ENCODE data around the gene AKT1. TPM values are rescaled to one million over a fixed set of nuclear protein-coding genes. Genes with fewer than 3 reads are reported as not detected.

The AKT1 gene
- total and polyA plus RNA-seq, 4 donors = 30.6 to 192 (median 58.7) TPM

GRCh38 chr14:104784846-104785707 lies 10.5 kb downstream of the AKT1 start:
- H3K36me3 ChIP-seq (ENCODE audit: control insufficient read depth in 4 of 4, insufficient read depth in 3 of 4, low read depth in 1 of 4, low read length in 3 of 4) = peaks cover 0 to 12% (median 4%) of the 10 kb centered on the region in 4 donors
- H3K9me3 ChIP-seq (ENCODE audit: control insufficient read depth in 4 of 4, low read length in 3 of 4) = no peaks in the 10 kb centered on the region
- no peak overlapping the region for H3K9ac ChIP-seq (ENCODE audit: low read depth in 1 of 2, low read length in 2 of 2)
- H3K27ac ChIP-seq (ENCODE audit: low read depth in 1 of 2, low read length in 2 of 2) = no peak overlapping the region
- TF ChIP-seq HNF4A (conservative IDR thresholded peaks at IDR 0.05) (no peak), RAD21 (IDR thresholded peaks at IDR 0.05) (no peak), TAF1 (conservative IDR thresholded peaks at IDR 0.05) (no peak), GABPA (IDR thresholded peaks at IDR 0.05 in 1 of 2, conservative IDR thresholded peaks at IDR 0.05 in 1 of 2) (no peak), FOXA2 (IDR thresholded peaks at IDR 0.05) (no peak), FOXA1 (IDR thresholded peaks at IDR 0.05) (no peak), SP1 (IDR thresholded peaks at IDR 0.05) (no peak), HNF4G (IDR thresholded peaks at IDR 0.05) (no peak), JUND (IDR thresholded peaks at IDR 0.05) (no peak), YY1 (IDR thresholded peaks at IDR 0.05) (no peak)
- TF ChIP-seq, protein P1, sequence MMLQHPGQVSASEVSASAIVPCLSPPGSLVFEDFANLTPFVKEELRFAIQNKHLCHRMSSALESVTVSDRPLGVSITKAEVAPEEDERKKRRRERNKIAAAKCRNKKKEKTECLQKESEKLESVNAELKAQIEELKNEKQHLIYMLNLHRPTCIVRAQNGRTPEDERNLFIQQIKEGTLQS (IDR thresholded peaks at IDR 0.05) = no peak
- TF ChIP-seq, protein P2, sequence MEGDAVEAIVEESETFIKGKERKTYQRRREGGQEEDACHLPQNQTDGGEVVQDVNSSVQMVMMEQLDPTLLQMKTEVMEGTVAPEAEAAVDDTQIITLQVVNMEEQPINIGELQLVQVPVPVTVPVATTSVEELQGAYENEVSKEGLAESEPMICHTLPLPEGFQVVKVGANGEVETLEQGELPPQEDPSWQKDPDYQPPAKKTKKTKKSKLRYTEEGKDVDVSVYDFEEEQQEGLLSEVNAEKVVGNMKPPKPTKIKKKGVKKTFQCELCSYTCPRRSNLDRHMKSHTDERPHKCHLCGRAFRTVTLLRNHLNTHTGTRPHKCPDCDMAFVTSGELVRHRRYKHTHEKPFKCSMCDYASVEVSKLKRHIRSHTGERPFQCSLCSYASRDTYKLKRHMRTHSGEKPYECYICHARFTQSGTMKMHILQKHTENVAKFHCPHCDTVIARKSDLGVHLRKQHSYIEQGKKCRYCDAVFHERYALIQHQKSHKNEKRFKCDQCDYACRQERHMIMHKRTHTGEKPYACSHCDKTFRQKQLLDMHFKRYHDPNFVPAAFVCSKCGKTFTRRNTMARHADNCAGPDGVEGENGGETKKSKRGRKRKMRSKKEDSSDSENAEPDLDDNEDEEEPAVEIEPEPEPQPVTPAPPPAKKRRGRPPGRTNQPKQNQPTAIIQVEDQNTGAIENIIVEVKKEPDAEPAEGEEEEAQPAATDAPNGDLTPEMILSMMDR (IDR thresholded peaks at IDR 0.05; ENCODE audit: low read depth, low read length, missing input control) = no peak
- WGBS = 77% methylated on average over 36 of the region's 36 CpGs
- no peak for DNase-seq (ENCODE audit: low spot score)
- peaks cover 28 to 48% (median 38%) of the 10 kb centered on the region in 4 donors for H3K4me1 ChIP-seq (ENCODE audit: control insufficient read depth in 4 of 4, insufficient read depth in 4 of 4, low read length in 3 of 4)
- H3K4me3 ChIP-seq (ENCODE audit: low read depth in 1 of 3, low read length in 3 of 3) = no peak overlapping the region
- no peaks in the 10 kb centered on the region for H3K27me3 ChIP-seq (ENCODE audit: control insufficient read depth in 4 of 4, insufficient read depth in 4 of 4, low read length in 3 of 4)

- Histone ChIP-seq H3K4me3 (ENCODE audit: low read depth in 1 of 3, low read length in 3 of 3) (no peak overlapping the region), H3K9ac (ENCODE audit: low read depth in 1 of 2, low read length in 2 of 2) (no peak overlapping the region), H3K27ac (ENCODE audit: low read depth in 1 of 2, low read length in 2 of 2) (no peak overlapping the region), H3K27me3 (ENCODE audit: control insufficient read depth in 4 of 4, insufficient read depth in 4 of 4, low read length in 3 of 4) (no peaks in the 10 kb centered on the region), H3K9me3 (ENCODE audit: control insufficient read depth in 4 of 4, low read length in 3 of 4) (no peaks in the 10 kb centered on the region), H3K36me3 (ENCODE audit: control insufficient read depth in 4 of 4, insufficient read depth in 3 of 4, low read depth in 1 of 4, low read length in 3 of 4) (peaks cover 0 to 20% (median 6%) of the 10 kb centered on the region in 4 donors), H3K4me1 (ENCODE audit: control insufficient read depth in 4 of 4, insufficient read depth in 4 of 4, low read length in 3 of 4) (peaks cover 19 to 39% (median 31%) of the 10 kb centered on the region in 4 donors)
- TF ChIP-seq SP1 (IDR thresholded peaks at IDR 0.05) (no peak), TAF1 (conservative IDR thresholded peaks at IDR 0.05) (no peak), YY1 (IDR thresholded peaks at IDR 0.05) (no peak), EGR1 (IDR thresholded peaks at IDR 0.05; ENCODE audit: low read depth in 2 of 2) (no peak), RXRA (IDR thresholded peaks at IDR 0.05) (no peak), FOXA1 (IDR thresholded peaks at IDR 0.05) (no peak), NR2F2 (IDR thresholded peaks at IDR 0.05) (no peak), HNF4G (IDR thresholded peaks at IDR 0.05) (no peak), FOXA2 (IDR thresholded peaks at IDR 0.05) (no peak), GABPA (IDR thresholded peaks at IDR 0.05 in 1 of 2, conservative IDR thresholded peaks at IDR 0.05 in 1 of 2) (no peak), HNF4A (conservative IDR thresholded peaks at IDR 0.05) (no peak), JUND (IDR thresholded peaks at IDR 0.05) (no peak), RAD21 (IDR thresholded peaks at IDR 0.05) (no peak)
- TF ChIP-seq, protein P3, sequence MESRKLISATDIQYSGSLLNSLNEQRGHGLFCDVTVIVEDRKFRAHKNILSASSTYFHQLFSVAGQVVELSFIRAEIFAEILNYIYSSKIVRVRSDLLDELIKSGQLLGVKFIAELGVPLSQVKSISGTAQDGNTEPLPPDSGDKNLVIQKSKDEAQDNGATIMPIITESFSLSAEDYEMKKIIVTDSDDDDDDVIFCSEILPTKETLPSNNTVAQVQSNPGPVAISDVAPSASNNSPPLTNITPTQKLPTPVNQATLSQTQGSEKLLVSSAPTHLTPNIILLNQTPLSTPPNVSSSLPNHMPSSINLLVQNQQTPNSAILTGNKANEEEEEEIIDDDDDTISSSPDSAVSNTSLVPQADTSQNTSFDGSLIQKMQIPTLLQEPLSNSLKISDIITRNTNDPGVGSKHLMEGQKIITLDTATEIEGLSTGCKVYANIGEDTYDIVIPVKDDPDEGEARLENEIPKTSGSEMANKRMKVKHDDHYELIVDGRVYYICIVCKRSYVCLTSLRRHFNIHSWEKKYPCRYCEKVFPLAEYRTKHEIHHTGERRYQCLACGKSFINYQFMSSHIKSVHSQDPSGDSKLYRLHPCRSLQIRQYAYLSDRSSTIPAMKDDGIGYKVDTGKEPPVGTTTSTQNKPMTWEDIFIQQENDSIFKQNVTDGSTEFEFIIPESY (IDR thresholded peaks at IDR 0.05) = no peak
- TF ChIP-seq, protein P4, sequence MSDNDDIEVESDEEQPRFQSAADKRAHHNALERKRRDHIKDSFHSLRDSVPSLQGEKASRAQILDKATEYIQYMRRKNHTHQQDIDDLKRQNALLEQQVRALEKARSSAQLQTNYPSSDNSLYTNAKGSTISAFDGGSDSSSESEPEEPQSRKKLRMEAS (IDR thresholded peaks at IDR 0.05) = no peak
- TF ChIP-seq, protein P1 (IDR thresholded peaks at IDR 0.05) = no peak
- TF ChIP-seq, protein P2 (IDR thresholded peaks at IDR 0.05; ENCODE audit: low read depth, low read length, missing input control) = no peak
- TF ChIP-seq, protein P5, sequence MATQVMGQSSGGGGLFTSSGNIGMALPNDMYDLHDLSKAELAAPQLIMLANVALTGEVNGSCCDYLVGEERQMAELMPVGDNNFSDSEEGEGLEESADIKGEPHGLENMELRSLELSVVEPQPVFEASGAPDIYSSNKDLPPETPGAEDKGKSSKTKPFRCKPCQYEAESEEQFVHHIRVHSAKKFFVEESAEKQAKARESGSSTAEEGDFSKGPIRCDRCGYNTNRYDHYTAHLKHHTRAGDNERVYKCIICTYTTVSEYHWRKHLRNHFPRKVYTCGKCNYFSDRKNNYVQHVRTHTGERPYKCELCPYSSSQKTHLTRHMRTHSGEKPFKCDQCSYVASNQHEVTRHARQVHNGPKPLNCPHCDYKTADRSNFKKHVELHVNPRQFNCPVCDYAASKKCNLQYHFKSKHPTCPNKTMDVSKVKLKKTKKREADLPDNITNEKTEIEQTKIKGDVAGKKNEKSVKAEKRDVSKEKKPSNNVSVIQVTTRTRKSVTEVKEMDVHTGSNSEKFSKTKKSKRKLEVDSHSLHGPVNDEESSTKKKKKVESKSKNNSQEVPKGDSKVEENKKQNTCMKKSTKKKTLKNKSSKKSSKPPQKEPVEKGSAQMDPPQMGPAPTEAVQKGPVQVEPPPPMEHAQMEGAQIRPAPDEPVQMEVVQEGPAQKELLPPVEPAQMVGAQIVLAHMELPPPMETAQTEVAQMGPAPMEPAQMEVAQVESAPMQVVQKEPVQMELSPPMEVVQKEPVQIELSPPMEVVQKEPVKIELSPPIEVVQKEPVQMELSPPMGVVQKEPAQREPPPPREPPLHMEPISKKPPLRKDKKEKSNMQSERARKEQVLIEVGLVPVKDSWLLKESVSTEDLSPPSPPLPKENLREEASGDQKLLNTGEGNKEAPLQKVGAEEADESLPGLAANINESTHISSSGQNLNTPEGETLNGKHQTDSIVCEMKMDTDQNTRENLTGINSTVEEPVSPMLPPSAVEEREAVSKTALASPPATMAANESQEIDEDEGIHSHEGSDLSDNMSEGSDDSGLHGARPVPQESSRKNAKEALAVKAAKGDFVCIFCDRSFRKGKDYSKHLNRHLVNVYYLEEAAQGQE (IDR thresholded peaks at IDR 0.05) = no peak
- WGBS = 93% methylated on average over 9 of the region's 9 CpGs
- DNase-seq (ENCODE audit: low spot score) = no peak
These were observed 11.4 kb downstream of the AKT1 start for GRCh38 chr14:104784218-104784568.

Data from liver (tissue), 9 donors.